ENCODE results near the gene CSMD2. TPM values are rescaled to one million over a fixed set of nuclear protein-coding genes. Genes with fewer than 3 reads are reported as not detected.

Gene CSMD2
- total RNA-seq, 1 donor from 2014 or later, result 2.6 TPM

- Histone ChIP-seq H3F3A (ENCODE audit: low read depth) (no peaks in the 10 kb centered on the region), H3K4me2 (no peak overlapping the region), H3K9me3 (ENCODE audit: low read depth) (no peaks in the 10 kb centered on the region), H3K4me3 (no peak overlapping the region), H3K36me3 (no peaks in the 10 kb centered on the region), H3K27me3 (no peaks in the 10 kb centered on the region), H2AFZ (replicated peaks) (no peak overlapping the region), H3K79me2 (ENCODE audit: low read depth) (no peaks in the 10 kb centered on the region), H3K27ac (no peak overlapping the region), H4K20me1 (ENCODE audit: low read depth) (no peaks in the 10 kb centered on the region), H3K4me1 (peaks cover 4% of the 10 kb centered on the region), H3K9ac (no peak overlapping the region)
- no peaks in the 10 kb centered on the region for H3K36me3 Mint-ChIP-seq
- H3K9me3 Mint-ChIP-seq, result no peaks in the 10 kb centered on the region
- no peak overlapping the region for H3K27ac Mint-ChIP-seq
- no peak for DNase-seq (ENCODE audit: low spot score)
- no peaks in the 10 kb centered on the region for H3K4me1 Mint-ChIP-seq
- no peak overlapping the region for H3K4me3 Mint-ChIP-seq
- TF ChIP-seq EZH2phosphoT487 (IDR thresholded peaks at IDR 0.05), result no peak
- TF ChIP-seq CTCF (IDR thresholded peaks at IDR 0.05), result no peak
- TF ChIP-seq EZH2 (IDR thresholded peaks at IDR 0.05), result no peak
- peaks cover 10% of the 10 kb centered on the region for H3K27me3 Mint-ChIP-seq (ENCODE audit: insufficient read depth, low read depth)
Observed at GRCh38 chr1:33606272-33606671, 558.8 kb downstream of the CSMD2 start.

- H3K4me3 Mint-ChIP-seq, result no peak overlapping the region
Observed at GRCh38 chr1:33602271-33602670, 562.8 kb downstream of the CSMD2 start.

GRCh38 chr1:33601751-33602150, 563.3 kb downstream of the CSMD2 start:
- H3K4me2 ChIP-seq, result no peak overlapping the region
- no peak overlapping the region for H3K4me3 ChIP-seq
- H3K36me3 Mint-ChIP-seq, result no peaks in the 10 kb centered on the region
- TF ChIP-seq EZH2 (IDR thresholded peaks at IDR 0.05) (no peak), CTCF (IDR thresholded peaks at IDR 0.05) (no peak), EZH2phosphoT487 (IDR thresholded peaks at IDR 0.05) (no peak)
- H3K27ac Mint-ChIP-seq, result no peak overlapping the region
- no peaks in the 10 kb centered on the region for H3K4me1 ChIP-seq
- H3K4me3 Mint-ChIP-seq, result no peak overlapping the region
- H3K79me2 ChIP-seq (ENCODE audit: low read depth), result no peaks in the 10 kb centered on the region
- no peak overlapping the region for H3K27ac ChIP-seq
- H2AFZ ChIP-seq (replicated peaks), result no peak overlapping the region
- H4K20me1 ChIP-seq (ENCODE audit: low read depth), result no peaks in the 10 kb centered on the region
- DNase-seq (ENCODE audit: low spot score), result no peak
- H3K27me3 ChIP-seq, result no peaks in the 10 kb centered on the region
- H3K9me3 Mint-ChIP-seq, result no peaks in the 10 kb centered on the region
- no peaks in the 10 kb centered on the region for H3F3A ChIP-seq (ENCODE audit: low read depth)
- H3K27me3 Mint-ChIP-seq (ENCODE audit: insufficient read depth, low read depth), result peaks cover 9% of the 10 kb centered on the region
- no peak overlapping the region for H3K9ac ChIP-seq
- H3K9me3 ChIP-seq (ENCODE audit: low read depth), result no peaks in the 10 kb centered on the region
- H3K36me3 ChIP-seq, result no peaks in the 10 kb centered on the region
- no peaks in the 10 kb centered on the region for H3K4me1 Mint-ChIP-seq

More at GRCh38 chr1:33602271-33602670, 562.8 kb downstream of the CSMD2 start:
- no peaks in the 10 kb centered on the region for H3K79me2 ChIP-seq (ENCODE audit: low read depth)
- no peaks in the 10 kb centered on the region for H3K9me3 Mint-ChIP-seq
- no peaks in the 10 kb centered on the region for H3F3A ChIP-seq (ENCODE audit: low read depth)
- H3K36me3 ChIP-seq, result no peaks in the 10 kb centered on the region
- TF ChIP-seq CTCF (IDR thresholded peaks at IDR 0.05) (no peak), EZH2phosphoT487 (IDR thresholded peaks at IDR 0.05) (no peak), EZH2 (IDR thresholded peaks at IDR 0.05) (no peak)
- H3K4me1 ChIP-seq, result no peaks in the 10 kb centered on the region
- no peaks in the 10 kb centered on the region for H3K36me3 Mint-ChIP-seq
- DNase-seq (ENCODE audit: low spot score), result no peak
- no peaks in the 10 kb centered on the region for H3K9me3 ChIP-seq (ENCODE audit: low read depth)
- H3K4me2 ChIP-seq, result no peak overlapping the region
- H3K4me3 ChIP-seq, result no peak overlapping the region
- no peaks in the 10 kb centered on the region for H3K27me3 ChIP-seq
- peaks cover 9% of the 10 kb centered on the region for H3K27me3 Mint-ChIP-seq (ENCODE audit: insufficient read depth, low read depth)
- no peaks in the 10 kb centered on the region for H4K20me1 ChIP-seq (ENCODE audit: low read depth)
- H2AFZ ChIP-seq (replicated peaks), result no peak overlapping the region
- H3K27ac ChIP-seq, result no peak overlapping the region
- H3K27ac Mint-ChIP-seq, result no peak overlapping the region
- H3K9ac ChIP-seq, result no peak overlapping the region
- H3K4me1 Mint-ChIP-seq, result no peaks in the 10 kb centered on the region

Measured in neural progenitor cell (in vitro differentiated cells).